Neural crest cell (in vitro differentiated cells): ENCODE data around the gene IL15RA. TPM values are rescaled to one million over a fixed set of nuclear protein-coding genes. Genes with fewer than 3 reads are reported as not detected.
A peak's percentile ranks its signal among the peaks of the same experiment; 100 is the strongest.
"Not testable (repeated sequence)": the region's sequence is repeated elsewhere in the genome, so short reads cannot be mapped to it uniquely, and the experiment has no call there.

Source experiments
- DNase-seq: peaks from one replicate; pipeline ENCODE4 v3.0.0; 2021; ENCODE audit warnings: low read depth, mixed read lengths, low spot score
- H3K27ac Mint-ChIP-seq: one replicate; pipeline ENCODE4 v1.8.0; 2021; ENCODE audit warnings: mild to moderate bottlenecking, mixed read lengths; ENCODE audit not compliant: unreplicated experiment
- H3K27me3 Mint-ChIP-seq: 2 replicates; pipeline ENCODE4 v1.8.0; 2021; ENCODE audit warnings: low read depth, mild to moderate bottlenecking, mixed read lengths
- H3K36me3 Mint-ChIP-seq: 2 replicates; pipeline ENCODE4 v1.8.0; 2021; ENCODE audit warnings: low read depth, mild to moderate bottlenecking, mixed read lengths
- H3K4me1 Mint-ChIP-seq: 2 replicates; pipeline ENCODE4 v1.8.0; 2021; ENCODE audit warnings: mixed read lengths
- H3K4me3 Mint-ChIP-seq: one replicate; pipeline ENCODE4 v1.8.0; 2021; ENCODE audit warnings: mild to moderate bottlenecking, mixed read lengths
- H3K9me3 Mint-ChIP-seq: 2 replicates; pipeline ENCODE4 v1.8.0; 2021; ENCODE audit warnings: mixed read lengths
- total RNA-seq: library from RNA; stranded (reverse); gene quantifications from 2 replicates; pipeline ENCODE4 v1.2.1, GENCODE V29; 2021
- TF ChIP-seq, protein P1 (sequence below): fragments of 200-600 bp; sonication (generic); conservative IDR thresholded peaks from 2 replicates; pipeline ENCODE4 v1.5.0; 2021; ENCODE audit warnings: antibody characterized with exemption, mild to moderate bottlenecking

IL15RA gene
- total RNA-seq, 1 donor from 2014 or later, result not detected

DNA sequence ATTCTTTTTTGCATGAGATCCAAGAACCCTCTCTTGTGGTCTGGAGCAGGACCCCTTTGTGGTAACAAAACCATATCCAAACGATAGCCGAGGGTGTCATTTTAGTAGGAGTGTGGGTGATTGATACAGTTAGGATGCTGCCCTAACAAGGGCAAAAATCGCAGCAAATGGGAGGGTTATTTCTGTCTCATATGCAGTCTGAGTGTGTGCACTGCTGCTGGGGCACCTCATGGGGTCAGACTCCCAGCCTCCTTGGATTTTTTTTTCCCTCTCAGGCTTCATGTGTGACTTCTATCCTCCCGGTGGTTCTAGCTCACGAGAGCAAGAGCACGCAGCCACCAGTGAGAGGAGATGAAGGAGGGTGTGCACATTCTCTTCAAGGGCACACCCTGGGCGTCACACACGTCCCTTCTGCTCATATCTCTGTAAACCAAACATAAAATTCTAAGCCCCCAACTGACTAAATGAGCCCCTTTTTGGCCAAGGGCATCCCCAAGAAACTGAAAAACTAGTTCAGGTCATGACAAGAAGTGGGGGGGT lies 28.6 kb upstream of the IL15RA start:
- H3K4me3 Mint-ChIP-seq, result no peak overlapping the region
- TF ChIP-seq, protein P1, sequence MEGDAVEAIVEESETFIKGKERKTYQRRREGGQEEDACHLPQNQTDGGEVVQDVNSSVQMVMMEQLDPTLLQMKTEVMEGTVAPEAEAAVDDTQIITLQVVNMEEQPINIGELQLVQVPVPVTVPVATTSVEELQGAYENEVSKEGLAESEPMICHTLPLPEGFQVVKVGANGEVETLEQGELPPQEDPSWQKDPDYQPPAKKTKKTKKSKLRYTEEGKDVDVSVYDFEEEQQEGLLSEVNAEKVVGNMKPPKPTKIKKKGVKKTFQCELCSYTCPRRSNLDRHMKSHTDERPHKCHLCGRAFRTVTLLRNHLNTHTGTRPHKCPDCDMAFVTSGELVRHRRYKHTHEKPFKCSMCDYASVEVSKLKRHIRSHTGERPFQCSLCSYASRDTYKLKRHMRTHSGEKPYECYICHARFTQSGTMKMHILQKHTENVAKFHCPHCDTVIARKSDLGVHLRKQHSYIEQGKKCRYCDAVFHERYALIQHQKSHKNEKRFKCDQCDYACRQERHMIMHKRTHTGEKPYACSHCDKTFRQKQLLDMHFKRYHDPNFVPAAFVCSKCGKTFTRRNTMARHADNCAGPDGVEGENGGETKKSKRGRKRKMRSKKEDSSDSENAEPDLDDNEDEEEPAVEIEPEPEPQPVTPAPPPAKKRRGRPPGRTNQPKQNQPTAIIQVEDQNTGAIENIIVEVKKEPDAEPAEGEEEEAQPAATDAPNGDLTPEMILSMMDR, result no peak
- H3K4me1 Mint-ChIP-seq, result no peaks in the 10 kb centered on the region
- DNase-seq, result no peak
- H3K27me3 Mint-ChIP-seq, result peaks cover 7% of the 10 kb centered on the region
- peaks cover 11% of the 10 kb centered on the region for H3K9me3 Mint-ChIP-seq
- no peak overlapping the region for H3K27ac Mint-ChIP-seq
- peaks cover 5% of the 10 kb centered on the region for H3K36me3 Mint-ChIP-seq

DNA sequence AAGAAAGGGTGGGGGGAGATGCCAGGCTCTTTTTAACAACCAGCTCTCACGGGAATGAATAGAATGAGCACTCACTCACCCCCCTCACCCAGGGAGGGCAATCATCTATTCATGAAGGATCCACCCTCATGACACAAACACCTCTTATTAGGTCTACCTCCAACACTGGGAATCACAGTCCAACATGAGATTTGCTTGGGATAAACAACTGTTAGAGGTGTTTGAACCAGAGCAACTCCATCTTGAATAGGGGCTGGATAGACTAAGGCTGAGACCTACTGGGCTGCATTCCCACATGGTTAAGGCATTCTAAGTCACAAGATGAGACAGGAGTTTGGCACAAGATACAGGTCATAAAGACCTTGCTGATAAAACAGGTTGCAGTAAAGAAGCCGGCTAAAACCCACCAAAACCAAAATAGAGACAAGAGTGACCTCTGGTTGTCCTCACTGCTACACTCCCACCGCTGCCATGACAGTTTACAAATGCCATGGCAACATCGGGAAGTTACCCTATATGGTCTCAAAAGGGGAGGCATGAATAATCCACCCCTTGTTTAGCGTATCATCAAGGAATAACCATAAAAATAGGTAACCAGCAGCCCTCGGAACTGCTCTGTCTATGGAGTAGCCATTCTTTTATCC lies 27.9 kb upstream of the IL15RA start:
- DNase-seq, H3K4me3 Mint-ChIP-seq, H3K4me1 Mint-ChIP-seq, H3K36me3 Mint-ChIP-seq, H3K27ac Mint-ChIP-seq: not testable (repeated sequence)
- peaks cover 10% of the 10 kb centered on the region for H3K27me3 Mint-ChIP-seq
- H3K9me3 Mint-ChIP-seq, result peaks cover 11% of the 10 kb centered on the region

DNA sequence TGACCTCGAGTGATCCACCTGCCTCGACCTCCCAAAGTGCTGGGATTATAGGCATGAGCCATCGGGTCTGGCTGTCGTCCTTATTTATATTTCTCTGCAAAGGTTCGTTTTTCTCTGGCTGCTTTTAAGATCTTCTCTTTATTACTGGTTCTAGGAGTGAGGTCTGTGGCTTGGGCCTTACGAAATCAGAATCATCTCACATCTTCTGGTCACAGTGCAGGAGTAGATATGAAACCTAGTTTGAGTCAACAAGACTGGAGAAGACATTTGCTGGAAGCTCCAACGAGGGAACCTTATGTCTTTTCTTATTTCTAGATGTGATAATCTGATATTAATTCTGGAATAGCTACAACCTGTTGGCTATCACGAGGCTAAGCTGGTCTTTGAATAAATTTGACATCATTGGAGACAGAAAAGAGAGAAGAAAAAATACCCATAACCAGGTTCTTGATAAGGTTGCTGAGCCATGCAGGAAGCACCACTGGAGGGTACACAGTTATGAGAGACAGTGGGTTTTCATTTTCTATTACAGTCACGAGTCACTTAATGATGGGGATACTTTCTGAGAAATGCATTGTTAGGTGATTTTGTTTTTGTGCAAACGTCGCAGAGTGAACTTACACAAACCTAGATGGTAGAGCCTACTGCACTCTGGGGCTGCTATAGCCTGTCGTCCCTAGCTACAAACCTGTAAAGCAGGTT lies 25.6 kb upstream of the IL15RA start:
- Mint-ChIP-seq H3K9me3 (peaks cover 8% of the 10 kb centered on the region), H3K4me3 (no peak overlapping the region), H3K36me3 (peaks cover 5% of the 10 kb centered on the region), H3K27me3 (peaks cover 11% of the 10 kb centered on the region), H3K27ac (no peak overlapping the region), H3K4me1 (no peaks in the 10 kb centered on the region)
- TF ChIP-seq, protein P1, result no peak
- DNase-seq, result no peak

DNA sequence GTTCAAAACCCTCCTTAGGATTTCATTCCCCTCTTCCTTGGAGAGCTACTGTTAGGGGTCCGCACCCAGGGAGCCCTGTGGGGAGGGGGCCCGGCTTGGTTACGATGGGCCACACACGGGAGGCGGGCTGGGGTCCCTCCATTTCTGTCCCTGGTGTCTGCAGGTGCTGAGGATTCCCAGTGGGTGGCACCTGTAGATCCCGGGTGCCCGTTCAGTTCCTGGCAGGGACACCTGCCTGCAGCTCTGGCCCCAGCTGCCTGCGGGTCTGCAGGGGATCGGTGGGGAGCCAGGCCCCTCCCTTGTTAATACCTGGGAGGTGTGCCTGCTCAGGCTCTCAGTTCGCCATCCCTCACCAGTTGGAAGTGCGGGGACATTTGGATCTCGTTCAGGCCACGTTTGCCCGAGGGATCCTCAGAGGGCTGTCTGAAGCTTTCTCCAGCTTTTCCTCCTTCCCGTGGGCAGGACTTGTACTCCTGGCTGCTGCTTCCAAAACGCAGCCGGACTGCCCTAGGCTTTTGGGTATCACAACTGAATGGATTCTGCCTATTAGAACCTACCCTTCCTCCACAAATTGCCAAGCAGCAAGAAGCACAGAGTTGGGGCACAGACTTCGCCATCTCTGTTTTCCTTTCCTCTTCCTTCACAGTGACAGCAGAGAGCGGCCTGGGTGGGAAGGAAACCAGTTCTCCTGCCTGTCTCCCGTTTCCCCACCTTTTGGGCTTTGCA lies 22.3 kb upstream of the IL15RA start:
- no peak overlapping the region for H3K27ac Mint-ChIP-seq
- no peak for DNase-seq
- H3K27me3 Mint-ChIP-seq, result peaks cover 4% of the 10 kb centered on the region
- no peak overlapping the region for H3K4me3 Mint-ChIP-seq
- no peaks in the 10 kb centered on the region for H3K36me3 Mint-ChIP-seq
- TF ChIP-seq, protein P1, result no peak
- H3K9me3 Mint-ChIP-seq, result peaks cover 3% of the 10 kb centered on the region
- H3K4me1 Mint-ChIP-seq, result peaks cover 14% of the 10 kb centered on the region

DNA sequence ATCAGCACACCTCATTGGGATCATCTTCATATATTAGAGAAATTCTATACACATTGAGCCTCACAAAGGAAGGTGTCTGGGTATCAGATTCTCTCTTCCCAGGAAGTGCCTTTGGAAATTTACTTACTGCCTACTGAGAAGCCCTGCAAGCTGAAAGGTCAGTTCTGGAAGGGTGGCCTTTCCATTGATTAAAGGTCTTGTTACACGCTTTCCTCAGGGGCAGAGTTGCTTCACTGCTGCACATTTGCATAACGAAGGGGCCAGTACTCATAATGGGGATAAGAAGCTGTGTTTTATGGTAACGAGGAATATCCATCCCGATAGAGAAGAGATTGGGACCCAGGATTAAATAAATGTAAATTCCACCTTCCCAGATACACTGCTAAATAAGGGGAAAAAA lies 19.4 kb upstream of the IL15RA start:
- peaks cover 4% of the 10 kb centered on the region for H3K27me3 Mint-ChIP-seq
- H3K27ac Mint-ChIP-seq, result peak overlapping the region; percentile 51
- H3K4me3 Mint-ChIP-seq, result no peak overlapping the region
- peaks cover 5% of the 10 kb centered on the region for H3K36me3 Mint-ChIP-seq
- peaks cover 11% of the 10 kb centered on the region for H3K9me3 Mint-ChIP-seq
- TF ChIP-seq, protein P1, result no peak
- no peak for DNase-seq
- peaks cover 14% of the 10 kb centered on the region for H3K4me1 Mint-ChIP-seq
